ENCODE data around the gene IFNGR2. TPM values are rescaled to one million over a fixed set of nuclear protein-coding genes. Genes with fewer than 3 reads are reported as not detected.
"Not testable (repeated sequence)": the region's sequence is repeated elsewhere in the genome, so short reads cannot be mapped to it uniquely, and the experiment has no call there.

The IFNGR2 gene
- total RNA-seq, 1 donor from 2014 or later, result 42.4 TPM

- FAIRE-seq, result no peak
Measured at GRCh38 chr21:33360281-33360680, 42.9 kb upstream of the IFNGR2 start.

GRCh38 chr21:33360881-33361602 is 42.2 kb upstream of the IFNGR2 start:
- no peak for FAIRE-seq

More at GRCh38 chr21:33360281-33360680, 42.9 kb upstream of the IFNGR2 start:
- Histone ChIP-seq H3K4me3 (ENCODE audit: low read depth, low read length) (no peak overlapping the region), H3K36me3 (ENCODE audit: control insufficient read depth, insufficient read depth, low read length) (peaks cover 5% of the 10 kb centered on the region), H3K27me3 (ENCODE audit: control insufficient read depth, insufficient read depth, low read length) (no peaks in the 10 kb centered on the region)
- peak; percentile 55 for DNase-seq (ENCODE audit: low read depth)
- TF ChIP-seq CTCF (IDR thresholded peaks at IDR 0.05; ENCODE audit: insufficient read depth, low read length, severe bottlenecking), result no peak

GRCh38 chr21:33362044-33362555 is 41.1 kb upstream of the IFNGR2 start:
- no peaks in the 10 kb centered on the region for H3K36me3 ChIP-seq (ENCODE audit: control insufficient read depth, insufficient read depth, low read length)
- no peak overlapping the region for H3K4me3 ChIP-seq (ENCODE audit: low read depth, low read length)
- H3K27me3 ChIP-seq (ENCODE audit: control insufficient read depth, insufficient read depth, low read length), result no peaks in the 10 kb centered on the region
- no peak for FAIRE-seq
- DNase-seq (ENCODE audit: low read depth), result peak; percentile 53
- TF ChIP-seq CTCF (IDR thresholded peaks at IDR 0.05; ENCODE audit: insufficient read depth, low read length, severe bottlenecking), result no peak

More at GRCh38 chr21:33360881-33361602, 42.2 kb upstream of the IFNGR2 start:
- TF ChIP-seq CTCF (IDR thresholded peaks at IDR 0.05; ENCODE audit: insufficient read depth, low read length, severe bottlenecking), result peak; percentile 95
- DNase-seq (ENCODE audit: low read depth), result peak; percentile 69
- no peaks in the 10 kb centered on the region for H3K27me3 ChIP-seq (ENCODE audit: control insufficient read depth, insufficient read depth, low read length)
- peaks cover under 1% of the 10 kb centered on the region for H3K36me3 ChIP-seq (ENCODE audit: control insufficient read depth, insufficient read depth, low read length)
- H3K4me3 ChIP-seq (ENCODE audit: low read depth, low read length), result peak overlapping the region; percentile 2

GRCh38 chr21:33363911-33364609 is 39.2 kb upstream of the IFNGR2 start:
- H3K4me3 ChIP-seq (ENCODE audit: low read depth, low read length); FAIRE-seq; H3K27me3 ChIP-seq (ENCODE audit: control insufficient read depth, insufficient read depth, low read length); H3K36me3 ChIP-seq (ENCODE audit: control insufficient read depth, insufficient read depth, low read length): not testable (repeated sequence)
- peak; percentile 47 for DNase-seq (ENCODE audit: low read depth)

- Histone ChIP-seq H3K27me3 (ENCODE audit: control insufficient read depth, insufficient read depth, low read length) (no peaks in the 10 kb centered on the region), H3K4me3 (ENCODE audit: low read depth, low read length) (no peak overlapping the region), H3K36me3 (ENCODE audit: control insufficient read depth, insufficient read depth, low read length) (no peaks in the 10 kb centered on the region)
- DNase-seq (ENCODE audit: low read depth) (no peak), FAIRE-seq (no peak)
- no peak for TF ChIP-seq CTCF (IDR thresholded peaks at IDR 0.05; ENCODE audit: insufficient read depth, low read length, severe bottlenecking)
Measured at GRCh38 chr21:33364830-33365229, 38.4 kb upstream of the IFNGR2 start.

GRCh38 chr21:33367309-33367973 is 35.8 kb upstream of the IFNGR2 start:
- no peak overlapping the region for H3K4me3 ChIP-seq (ENCODE audit: low read depth, low read length)
- FAIRE-seq, result no peak
- no peak for TF ChIP-seq CTCF (IDR thresholded peaks at IDR 0.05; ENCODE audit: insufficient read depth, low read length, severe bottlenecking)
- H3K27me3 ChIP-seq (ENCODE audit: control insufficient read depth, insufficient read depth, low read length), result no peaks in the 10 kb centered on the region
- no peaks in the 10 kb centered on the region for H3K36me3 ChIP-seq (ENCODE audit: control insufficient read depth, insufficient read depth, low read length)
- peak; percentile 39 for DNase-seq (ENCODE audit: low read depth)

Measured in bronchial epithelial cell (primary cell).